HG02981 (cell line): ENCODE data around the gene KLHL33.
A peak's percentile ranks its signal among the peaks of the same experiment; 100 is the strongest.
"Not testable (repeated sequence)": the region's sequence is repeated elsewhere in the genome, so short reads cannot be mapped to it uniquely, and the experiment has no call there.

Experiments
- ATAC-seq: cut with Tn5 transposase; IDR thresholded peaks from one replicate; pipeline ENCODE4 v1.9.1; 2021; ENCODE audit warnings: mild to moderate bottlenecking, moderate library complexity; ENCODE audit not compliant: unreplicated experiment

KLHL33 gene

GRCh38 chr14:20452831-20453230 is 16.9 kb upstream of the KLHL33 start:
- not testable (repeated sequence) for ATAC-seq

GRCh38 chr14:20446889-20447288 is 10.9 kb upstream of the KLHL33 start:
- no peak for ATAC-seq

- ATAC-seq, result not testable (repeated sequence)
These were observed 7.7 kb upstream of the KLHL33 start for GRCh38 chr14:20443650-20444049.

- no peak for ATAC-seq
These were observed 5.5 kb upstream of the KLHL33 start for GRCh38 chr14:20441461-20441860.

- no peak for ATAC-seq
These were observed 4.9 kb upstream of the KLHL33 start for GRCh38 chr14:20440882-20441281.

GRCh38 chr14:20440465-20440864 is 4.5 kb upstream of the KLHL33 start:
- no peak for ATAC-seq

GRCh38 chr14:20438664-20439063 is 2.7 kb upstream of the KLHL33 start:
- no peak for ATAC-seq

- no peak for ATAC-seq
These were observed 393 bp upstream of the KLHL33 start for GRCh38 chr14:20436363-20436755.

- no peak for ATAC-seq
These were observed 1.0 kb downstream of the KLHL33 start for GRCh38 chr14:20434701-20435581.

- no peak for ATAC-seq
These were observed 5.9 kb downstream of the KLHL33 start for GRCh38 chr14:20429801-20430669.

- no peak for ATAC-seq
These were observed 7.2 kb downstream of the KLHL33 start for GRCh38 chr14:20428802-20429201.

- peak; percentile 27 for ATAC-seq
These were observed 8.0 kb downstream of the KLHL33 start for GRCh38 chr14:20428010-20428365.

- ATAC-seq, result peak; percentile 77
These were observed 8.5 kb downstream of the KLHL33 start for GRCh38 chr14:20427231-20428009.

GRCh38 chr14:20424851-20425250 is 11.1 kb downstream of the KLHL33 start:
- ATAC-seq, result no peak

- ATAC-seq, result no peak
These were observed 13.1 kb downstream of the KLHL33 start for GRCh38 chr14:20422886-20423285.

GRCh38 chr14:20421267-20421666 is 14.7 kb downstream of the KLHL33 start:
- no peak for ATAC-seq

GRCh38 chr14:20419419-20419818 is 16.5 kb downstream of the KLHL33 start:
- no peak for ATAC-seq

GRCh38 chr14:20418501-20418909 is 17.5 kb downstream of the KLHL33 start:
- ATAC-seq, result no peak

GRCh38 chr14:20417250-20418186 is 18.4 kb downstream of the KLHL33 start:
- ATAC-seq, result no peak

GRCh38 chr14:20416223-20416622 is 19.7 kb downstream of the KLHL33 start:
- no peak for ATAC-seq
